Mesothelial cell of epicardium (in vitro differentiated cells): ENCODE data around the gene WDR7. TPM values are rescaled to one million over a fixed set of nuclear protein-coding genes. Genes with fewer than 3 reads are reported as not detected.

ENCODE experiments used
- DNase-seq, 2 experiments: peaks; one replicate each; pipeline ENCODE4 v3.0.0; 2021; ENCODE audit warnings: low spot score in 2 of 2; ENCODE audit not compliant: unreplicated experiment in 2 of 2
- H3K27ac Mint-ChIP-seq: 2 replicates; pipeline ENCODE4 v1.8.0; 2021; ENCODE audit warnings: mixed read lengths
- H3K27me3 Mint-ChIP-seq: 2 replicates; pipeline ENCODE4 v1.8.0; 2021; ENCODE audit warnings: low read depth, mixed read lengths
- H3K36me3 Mint-ChIP-seq: 2 replicates; pipeline ENCODE4 v1.8.0; 2021; ENCODE audit warnings: mixed read lengths
- H3K4me1 Mint-ChIP-seq: 2 replicates; pipeline ENCODE4 v1.8.0; 2021; ENCODE audit warnings: mixed read lengths
- H3K4me3 Mint-ChIP-seq: 2 replicates; pipeline ENCODE4 v1.8.0; 2021; ENCODE audit warnings: mild to moderate bottlenecking, moderate library complexity, mixed read lengths
- H3K9me3 Mint-ChIP-seq: 2 replicates; pipeline ENCODE4 v1.8.0; 2021; ENCODE audit warnings: mixed read lengths
- CTCF ChIP-seq: fragments of 200-600 bp; sonication (generic); IDR thresholded peaks from one replicate; pipeline ENCODE4 v1.5.0; 2021; ENCODE audit warnings: antibody characterized with exemption; ENCODE audit not compliant: unreplicated experiment
- total RNA-seq: library from RNA; stranded (reverse); gene quantifications from 3 replicates; pipeline ENCODE4 v1.2.1, GENCODE V29; 2021

The WDR7 gene
- total RNA-seq, 1 donor from 2014 or later: 28.0 TPM

- no peak for TF ChIP-seq CTCF
- Mint-ChIP-seq H3K4me3 (no peak overlapping the region), H3K27me3 (no peaks in the 10 kb centered on the region), H3K27ac (no peak overlapping the region), H3K9me3 (no peaks in the 10 kb centered on the region), H3K4me1 (no peaks in the 10 kb centered on the region), H3K36me3 (peaks cover 5% of the 10 kb centered on the region)
- DNase-seq: no peak
Observed at GRCh38 chr18:56836173-56836572, 185.0 kb downstream of the WDR7 start.

GRCh38 chr18:56841836-56842235 is 190.7 kb downstream of the WDR7 start:
- H3K36me3 Mint-ChIP-seq: no peaks in the 10 kb centered on the region
- H3K9me3 Mint-ChIP-seq: peaks cover 4% of the 10 kb centered on the region
- no peak overlapping the region for H3K27ac Mint-ChIP-seq
- H3K4me1 Mint-ChIP-seq: no peaks in the 10 kb centered on the region
- H3K4me3 Mint-ChIP-seq: no peak overlapping the region
- DNase-seq: no peak
- H3K27me3 Mint-ChIP-seq: no peaks in the 10 kb centered on the region
- TF ChIP-seq CTCF: no peak

DNA sequence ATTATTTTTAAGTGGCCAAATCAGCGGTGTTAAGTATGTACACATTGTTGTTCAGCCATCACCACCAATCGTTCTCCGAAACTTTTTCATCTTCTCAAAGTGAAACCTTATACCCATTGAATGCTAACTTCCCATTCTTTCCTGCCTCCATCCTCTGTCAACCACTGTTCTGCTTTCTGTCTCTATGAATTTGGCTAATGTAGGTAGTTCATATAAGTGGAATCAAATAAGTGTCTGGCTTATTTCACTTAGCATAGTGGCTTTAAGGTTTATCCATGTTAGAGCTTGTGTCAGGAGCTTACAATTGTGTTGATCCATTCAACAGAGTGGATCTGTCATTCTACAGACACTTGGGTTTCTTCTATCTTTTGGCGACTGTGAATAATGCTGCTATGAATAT is 192.1 kb downstream of the WDR7 start:
- no peak for DNase-seq
- Mint-ChIP-seq H3K27ac (no peak overlapping the region), H3K9me3 (peaks cover 11% of the 10 kb centered on the region), H3K27me3 (no peaks in the 10 kb centered on the region), H3K36me3 (no peaks in the 10 kb centered on the region), H3K4me3 (no peak overlapping the region), H3K4me1 (no peaks in the 10 kb centered on the region)
- no peak for TF ChIP-seq CTCF

DNA sequence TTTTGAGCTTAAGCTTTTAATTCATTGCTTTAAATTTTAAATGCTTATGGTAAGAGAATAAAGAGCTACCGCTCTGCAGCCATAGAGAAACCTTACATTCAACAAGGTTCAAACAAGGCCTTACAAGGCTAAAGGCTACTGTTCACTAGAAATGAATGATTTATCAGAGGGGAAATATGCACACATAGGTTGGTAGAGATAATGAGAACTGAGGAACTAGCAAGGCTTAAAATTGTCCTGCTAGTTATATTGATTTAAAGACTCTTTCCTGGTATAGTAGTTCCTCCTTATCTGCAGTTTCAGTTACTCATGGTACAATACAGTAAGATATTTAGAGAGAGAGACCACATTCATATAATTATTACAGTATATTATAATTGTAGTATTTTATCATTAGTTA is 193.4 kb downstream of the WDR7 start:
- Mint-ChIP-seq H3K4me3 (no peak overlapping the region), H3K27ac (no peak overlapping the region), H3K4me1 (no peaks in the 10 kb centered on the region), H3K27me3 (no peaks in the 10 kb centered on the region), H3K36me3 (no peaks in the 10 kb centered on the region), H3K9me3 (peaks cover 19% of the 10 kb centered on the region)
- no peak for TF ChIP-seq CTCF
- DNase-seq: no peak

- DNase-seq: no peak
- Mint-ChIP-seq H3K4me3 (no peak overlapping the region), H3K4me1 (no peaks in the 10 kb centered on the region), H3K9me3 (peaks cover 16% of the 10 kb centered on the region), H3K27me3 (no peaks in the 10 kb centered on the region), H3K27ac (no peak overlapping the region), H3K36me3 (no peaks in the 10 kb centered on the region)
- no peak for TF ChIP-seq CTCF
Observed at GRCh38 chr18:56851774-56852173, 200.6 kb downstream of the WDR7 start.

- H3K27me3 Mint-ChIP-seq: no peaks in the 10 kb centered on the region
- peaks cover 2% of the 10 kb centered on the region for H3K9me3 Mint-ChIP-seq
- no peaks in the 10 kb centered on the region for H3K36me3 Mint-ChIP-seq
Observed at GRCh38 chr18:56853961-56854360, 202.8 kb downstream of the WDR7 start.

More at GRCh38 chr18:56853961-56854360, 202.8 kb downstream of the WDR7 start:
- Mint-ChIP-seq H3K4me3 (no peak overlapping the region), H3K27ac (no peak overlapping the region), H3K4me1 (no peaks in the 10 kb centered on the region)
- DNase-seq: no peak
- no peak for TF ChIP-seq CTCF
